Suppressor macrophage (primary cell): Measurements from ENCODE around the gene PRAF2.

Experiments used
- DNase-seq, 4 experiments: peaks; one replicate each; pipeline ENCODE4 v3.0.0-alpha.2; 2020 to 2022

The PRAF2 gene

DNA sequence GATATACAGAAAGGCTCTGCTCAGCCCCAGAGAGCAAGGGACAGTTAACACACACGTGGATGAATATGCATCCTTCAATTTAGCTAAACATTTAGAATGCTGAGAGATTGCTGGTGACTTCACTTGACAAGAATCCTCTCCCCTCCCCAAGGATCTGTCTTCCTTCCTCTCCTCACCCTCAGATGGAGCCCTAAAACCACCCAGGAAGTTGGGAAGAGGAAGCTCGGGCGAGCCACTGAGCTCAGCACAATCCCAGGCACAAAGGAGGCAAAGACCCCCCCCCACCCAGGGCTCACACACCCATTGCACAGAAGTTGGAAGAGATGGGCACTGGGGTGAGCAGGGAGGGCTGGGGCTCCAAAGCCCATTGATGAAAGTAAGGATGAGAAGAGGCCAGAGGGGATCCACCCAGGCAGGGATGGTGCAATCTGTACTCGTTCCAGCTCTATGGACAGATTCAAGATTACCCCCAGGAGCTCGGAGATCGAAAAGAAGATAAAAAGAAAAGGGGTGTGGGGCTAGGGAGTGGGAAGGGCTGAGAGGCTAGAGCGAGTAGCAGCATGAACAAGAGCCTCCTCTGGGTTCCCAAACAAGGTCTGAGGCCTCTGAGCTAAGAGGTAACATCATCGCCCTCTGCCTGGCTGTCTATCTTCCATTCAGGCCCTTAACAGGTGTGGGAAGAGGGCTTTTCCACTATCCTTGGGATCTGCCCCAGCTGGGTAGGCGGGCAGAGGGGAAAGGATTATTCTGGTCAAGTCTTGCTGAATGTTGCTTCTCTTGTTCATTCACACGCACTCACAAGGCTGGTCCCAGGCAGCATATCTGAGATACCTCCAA, 31.8 kb downstream of the PRAF2 start:
- DNase-seq = peak; percentile 5 to 66 (median 50)

GRCh38 chrX:49040376-49040955, 33.3 kb downstream of the PRAF2 start:
- DNase-seq = peak in 1 of 4 experiments; percentile 5

- peak; percentile 61 to 87 (median 82) for DNase-seq
Measured at GRCh38 chrX:49039598-49040375, 34.0 kb downstream of the PRAF2 start.

- peak in 2 of 4 experiments; percentile 11 to 23 for DNase-seq
Measured at GRCh38 chrX:49037883-49038475, 35.8 kb downstream of the PRAF2 start.

DNA sequence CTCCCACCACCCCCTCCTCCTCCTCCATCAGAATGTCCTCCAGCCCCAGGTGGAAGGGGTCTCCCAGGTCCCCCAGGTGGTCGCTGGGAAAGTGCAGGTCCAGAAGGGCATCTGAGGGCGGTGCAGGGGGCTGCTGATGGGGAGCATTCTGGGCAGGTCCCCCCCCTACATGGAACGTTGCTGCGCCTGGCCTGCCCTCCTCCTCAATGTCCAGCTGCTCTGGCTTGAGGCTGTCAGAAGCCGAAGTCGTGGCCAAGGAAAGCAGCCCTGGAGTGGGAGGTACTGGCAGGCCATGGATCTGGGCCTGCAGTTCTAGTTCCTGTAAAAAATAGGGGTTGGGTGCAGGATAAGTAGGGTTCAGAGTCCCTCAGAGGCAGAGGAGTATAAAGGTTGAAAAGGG, 43.5 kb downstream of the PRAF2 start:
- DNase-seq = no peak

DNA sequence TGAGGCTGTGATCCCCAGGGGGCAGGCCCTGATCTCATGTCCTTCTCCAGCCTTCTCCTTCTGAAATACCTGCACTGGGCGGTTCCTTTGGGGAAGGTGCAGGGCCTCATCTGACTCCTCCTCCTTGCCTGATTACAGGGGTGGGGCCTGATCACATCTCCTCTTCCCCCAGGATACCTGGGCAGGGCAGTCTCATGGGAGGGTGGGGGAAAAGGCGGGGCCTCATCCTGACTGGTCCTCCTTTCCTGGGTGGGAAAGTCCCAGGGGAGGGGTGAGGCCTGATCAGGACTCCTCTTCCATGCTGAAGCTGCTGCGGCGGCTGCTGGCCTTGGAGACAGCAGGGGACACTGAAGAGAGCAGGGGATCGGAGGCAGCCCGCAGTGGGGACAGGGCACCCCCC, 43.9 kb downstream of the PRAF2 start:
- DNase-seq = no peak
